MV-4-11 (cell line): Measurements from ENCODE around the gene INPP1.
"Not testable (repeated sequence)": the region's sequence is repeated elsewhere in the genome, so short reads cannot be mapped to it uniquely, and the experiment has no call there.

Source experiments
- DNase-seq: peaks from one replicate; lab custom pipeline; 2025; lab: John Stamatoyannopoulos, UW

INPP1 gene

DNA sequence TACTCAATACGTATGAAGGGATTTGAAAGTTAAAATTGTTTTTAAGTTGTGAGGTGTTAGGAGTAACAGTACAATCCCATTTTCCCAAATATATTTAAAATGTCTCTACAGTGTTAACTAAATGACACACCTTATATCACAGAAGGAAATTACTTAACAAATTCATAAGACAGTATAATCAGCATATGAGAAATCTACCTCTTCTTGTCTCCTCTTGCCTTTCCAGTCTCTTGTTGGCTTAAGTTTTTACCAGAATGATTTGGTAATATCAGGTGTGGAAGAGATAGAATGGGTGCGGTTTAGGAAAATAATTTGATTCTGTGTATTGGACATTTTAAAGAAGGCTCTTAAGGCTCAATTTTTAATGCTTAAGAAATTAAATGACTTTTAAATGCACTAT, 9.5 kb upstream of the INPP1 start:
- no peak for DNase-seq

GRCh38 chr2:190334479-190335224, 8.7 kb upstream of the INPP1 start:
- no peak for DNase-seq

GRCh38 chr2:190335225-190335559, 8.2 kb upstream of the INPP1 start:
- DNase-seq: no peak

- DNase-seq: not testable (repeated sequence)
These were observed 7.8 kb upstream of the INPP1 start for GRCh38 chr2:190335584-190335983.

GRCh38 chr2:190336420-190336819, 7.0 kb upstream of the INPP1 start:
- DNase-seq: no peak

GRCh38 chr2:190338453-190338852, 4.9 kb upstream of the INPP1 start:
- DNase-seq: no peak

DNA sequence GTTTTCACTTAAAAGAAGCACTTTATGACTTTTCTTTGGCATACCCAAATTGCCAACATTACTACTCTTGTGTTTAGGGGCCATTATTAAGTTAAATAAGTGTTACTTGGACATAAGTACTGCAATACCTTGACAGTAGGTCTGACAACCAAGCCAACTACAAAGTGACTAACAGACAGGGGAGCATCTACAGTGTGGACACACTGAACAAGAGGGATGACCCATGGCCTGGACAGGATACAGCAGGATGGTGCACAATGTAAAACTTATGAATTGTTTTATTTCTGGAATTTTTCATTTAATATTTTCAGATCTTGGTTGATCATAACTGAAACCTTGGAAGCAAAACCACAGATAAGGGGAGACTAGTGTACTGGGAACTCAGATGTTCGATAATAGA, 4.0 kb upstream of the INPP1 start:
- no peak for DNase-seq

- DNase-seq: no peak
These were observed 3.0 kb upstream of the INPP1 start for GRCh38 chr2:190340369-190340768.

DNA sequence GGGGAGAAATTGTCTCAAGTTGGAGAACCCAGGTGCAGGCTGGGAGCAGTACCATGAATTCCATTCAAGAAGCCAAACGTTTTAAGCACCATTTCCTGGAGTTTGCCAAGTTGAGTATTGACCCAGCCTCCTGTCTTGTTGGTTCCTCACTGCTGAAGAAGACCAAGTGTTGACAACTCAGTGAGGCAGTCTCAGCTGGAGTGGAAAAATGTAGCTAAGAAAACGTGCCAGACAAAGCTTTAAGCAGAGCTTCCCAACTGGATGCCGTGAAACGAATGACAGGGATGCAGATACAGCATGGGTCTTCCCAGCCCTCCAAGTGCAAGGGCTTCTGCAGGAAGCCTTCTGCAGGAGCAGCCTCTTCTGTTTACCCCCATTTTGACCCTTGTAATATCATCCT, 778 bp upstream of the INPP1 start:
- DNase-seq: no peak

DNA sequence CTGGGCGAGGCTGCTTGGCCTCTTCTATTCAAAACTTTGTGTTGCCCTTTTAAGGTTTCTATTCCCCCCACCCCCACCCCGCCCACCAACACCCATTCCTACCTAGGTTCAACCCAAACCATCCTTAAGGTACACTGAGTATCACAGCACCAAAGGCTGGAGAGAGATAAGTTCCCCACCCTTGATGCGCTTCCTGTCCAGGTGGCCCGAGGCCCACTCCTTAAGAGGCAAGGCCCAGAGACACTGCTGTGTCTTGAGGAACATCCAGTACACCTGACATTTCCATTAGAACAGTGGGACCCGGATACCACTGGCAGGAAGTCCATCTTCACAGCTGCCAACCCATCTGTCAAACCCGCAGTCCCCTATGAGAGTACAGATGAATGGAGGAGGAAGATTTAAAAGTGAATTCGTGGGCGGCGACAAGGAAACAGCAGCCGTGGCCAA, 277 bp upstream of the INPP1 start:
- no peak for DNase-seq

DNA sequence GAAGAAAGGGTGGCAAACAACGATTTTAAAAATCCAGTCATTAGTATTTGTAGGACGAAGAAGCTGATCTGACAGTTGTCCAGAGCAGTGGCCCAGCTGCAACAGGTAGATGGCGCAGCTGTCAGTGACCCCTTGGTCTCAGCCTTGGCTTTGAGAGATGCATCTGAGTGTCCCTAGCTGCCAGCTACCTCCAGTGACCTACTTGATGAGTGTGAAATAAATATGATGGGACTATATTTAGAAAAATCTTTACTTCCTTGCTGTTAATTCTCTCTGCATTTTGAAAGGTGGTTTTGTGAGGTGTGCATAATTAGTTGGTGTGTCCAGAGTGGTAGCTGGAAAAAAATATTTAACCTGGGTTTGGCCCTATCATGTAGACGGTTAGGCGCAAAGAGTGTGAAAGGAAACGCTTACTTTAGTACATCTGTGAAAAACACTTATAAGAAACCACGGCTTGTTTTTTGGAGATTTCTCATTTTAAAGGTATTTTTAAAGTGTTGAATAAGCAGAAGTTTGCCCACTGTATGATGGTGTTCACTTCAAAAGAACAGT, 963 bp downstream of the INPP1 start:
- DNase-seq: peak; percentile 20

DNA sequence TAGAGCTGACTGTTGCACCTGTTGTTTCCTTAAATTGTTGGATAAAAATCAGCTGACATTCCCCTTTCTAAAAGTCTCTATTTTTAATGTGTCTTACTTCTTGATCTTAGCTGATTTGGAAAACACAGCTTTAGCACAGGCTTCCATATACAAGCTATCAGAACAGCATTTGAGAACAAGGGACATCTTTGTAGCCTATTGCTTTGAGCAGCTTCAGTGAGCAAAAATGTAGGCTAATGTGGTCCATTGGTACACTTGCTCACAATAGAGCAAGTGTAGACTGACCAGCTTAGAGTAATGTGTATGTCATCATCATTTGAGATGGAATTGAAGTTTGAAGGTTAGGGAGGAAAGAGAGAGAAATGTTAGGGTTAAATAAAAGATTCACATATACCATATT, 7.0 kb downstream of the INPP1 start:
- no peak for DNase-seq

- no peak for DNase-seq
These were observed 8.6 kb downstream of the INPP1 start for GRCh38 chr2:190351955-190352354.

DNA sequence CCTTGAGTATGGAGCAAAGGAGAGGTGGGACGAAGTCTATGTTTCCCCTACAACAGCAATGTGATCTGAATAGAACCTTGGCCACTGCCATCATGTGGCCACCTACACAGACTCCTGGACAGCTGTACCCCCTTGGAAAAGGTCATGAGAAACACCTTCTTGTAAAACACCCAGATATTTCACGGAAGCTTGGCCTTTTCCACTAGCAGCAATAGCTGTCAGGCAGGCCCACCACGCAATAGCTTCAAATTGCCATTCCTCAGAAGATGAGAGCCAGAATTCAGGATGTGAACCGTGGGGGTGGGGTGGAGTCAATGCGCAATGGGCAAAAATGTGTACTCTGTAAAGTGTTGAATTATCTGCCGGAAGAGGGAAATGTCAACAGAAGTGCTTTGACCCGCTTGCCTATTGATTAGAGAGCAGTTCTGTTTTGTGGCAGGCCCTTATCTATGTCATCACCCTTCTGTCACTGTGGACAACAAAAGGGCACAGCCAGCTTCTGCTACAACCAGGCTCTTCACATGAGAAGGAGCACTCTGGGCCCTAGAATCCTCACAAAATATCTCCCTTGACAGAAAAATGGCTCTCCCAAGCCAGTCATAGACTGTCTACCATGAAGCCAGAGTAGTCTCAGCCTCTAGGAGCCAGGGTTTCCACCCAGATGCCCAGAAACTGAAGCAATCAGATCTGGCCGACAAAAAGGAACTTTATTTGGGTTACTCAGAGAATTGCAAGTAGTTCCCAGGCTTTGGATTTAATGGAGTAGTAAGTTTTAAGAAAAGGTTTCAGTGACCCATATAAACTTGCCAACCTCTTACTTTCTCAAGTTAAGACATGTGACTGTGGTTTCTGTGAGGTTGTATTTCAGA, 9.5 kb downstream of the INPP1 start:
- peak; percentile 12 for DNase-seq

DNA sequence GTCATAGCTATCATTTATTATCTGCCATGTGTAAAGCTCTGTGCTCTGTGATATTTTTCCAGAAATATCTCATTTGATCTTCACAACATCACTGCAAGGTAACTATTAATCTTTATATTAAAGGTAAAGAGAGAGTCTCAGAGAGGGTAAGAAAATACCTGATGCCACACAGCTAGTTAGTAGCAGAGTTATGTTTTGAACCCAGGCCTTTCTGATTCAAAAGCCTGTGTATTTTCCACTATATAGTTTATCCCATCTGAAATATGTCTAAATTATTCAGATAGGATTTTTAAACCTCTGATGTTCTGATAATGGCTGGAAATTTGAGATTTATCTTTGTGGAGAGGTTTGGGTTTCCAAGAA, 10.1 kb downstream of the INPP1 start:
- no peak for DNase-seq

GRCh38 chr2:190354003-190354690, 10.8 kb downstream of the INPP1 start:
- no peak for DNase-seq

- peak; percentile 72 for DNase-seq
These were observed 12.7 kb downstream of the INPP1 start for GRCh38 chr2:190355968-190356644.

DNA sequence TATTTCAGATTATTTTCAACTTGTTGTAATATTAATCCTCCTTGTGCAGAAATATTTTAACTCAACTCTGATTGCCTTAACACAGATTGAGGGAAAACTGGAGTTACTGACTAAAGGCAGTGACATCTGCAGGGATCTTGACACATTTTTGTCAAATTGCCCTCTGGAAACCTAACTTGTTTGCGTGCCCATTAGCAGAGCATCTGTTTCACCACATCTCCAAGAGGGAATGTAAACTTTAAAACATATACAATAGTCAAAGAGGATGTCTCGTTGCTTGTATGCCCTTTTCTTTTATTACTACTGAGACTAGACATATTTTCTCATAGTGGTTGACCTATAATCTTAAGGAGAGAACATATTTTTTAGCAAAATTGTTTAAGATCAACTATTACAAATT, 14.2 kb downstream of the INPP1 start:
- DNase-seq: no peak

- not testable (repeated sequence) for DNase-seq
These were observed 15.5 kb downstream of the INPP1 start for GRCh38 chr2:190358655-190359448.

GRCh38 chr2:190360561-190360960, 17.2 kb downstream of the INPP1 start:
- no peak for DNase-seq

DNA sequence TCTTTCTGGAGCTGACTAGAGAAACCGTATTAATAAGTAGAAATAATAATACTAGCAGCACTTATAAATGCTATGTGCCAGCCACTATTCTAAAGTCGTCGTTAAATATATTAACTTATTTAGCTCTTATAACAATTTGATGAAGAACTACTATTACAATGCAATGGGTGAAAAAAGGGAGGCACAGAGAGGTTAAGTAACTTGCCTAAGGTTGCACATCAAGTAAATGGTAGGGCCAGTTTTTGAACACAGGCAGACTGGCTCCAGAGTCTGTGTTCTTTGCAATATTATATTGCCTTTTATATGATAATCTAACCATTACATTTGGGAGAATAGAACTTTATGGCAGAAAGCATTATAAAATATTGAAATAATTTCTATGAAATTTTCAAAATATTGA, 17.6 kb downstream of the INPP1 start:
- DNase-seq: no peak
